OCI-M2 (cell line): ENCODE measurements around the gene SLU7.

Source experiments
- DNase-seq: peaks from one replicate; lab custom pipeline; 2025; ENCODE audit not compliant: unreplicated experiment; lab: John Stamatoyannopoulos, UW

SLU7 gene

DNA sequence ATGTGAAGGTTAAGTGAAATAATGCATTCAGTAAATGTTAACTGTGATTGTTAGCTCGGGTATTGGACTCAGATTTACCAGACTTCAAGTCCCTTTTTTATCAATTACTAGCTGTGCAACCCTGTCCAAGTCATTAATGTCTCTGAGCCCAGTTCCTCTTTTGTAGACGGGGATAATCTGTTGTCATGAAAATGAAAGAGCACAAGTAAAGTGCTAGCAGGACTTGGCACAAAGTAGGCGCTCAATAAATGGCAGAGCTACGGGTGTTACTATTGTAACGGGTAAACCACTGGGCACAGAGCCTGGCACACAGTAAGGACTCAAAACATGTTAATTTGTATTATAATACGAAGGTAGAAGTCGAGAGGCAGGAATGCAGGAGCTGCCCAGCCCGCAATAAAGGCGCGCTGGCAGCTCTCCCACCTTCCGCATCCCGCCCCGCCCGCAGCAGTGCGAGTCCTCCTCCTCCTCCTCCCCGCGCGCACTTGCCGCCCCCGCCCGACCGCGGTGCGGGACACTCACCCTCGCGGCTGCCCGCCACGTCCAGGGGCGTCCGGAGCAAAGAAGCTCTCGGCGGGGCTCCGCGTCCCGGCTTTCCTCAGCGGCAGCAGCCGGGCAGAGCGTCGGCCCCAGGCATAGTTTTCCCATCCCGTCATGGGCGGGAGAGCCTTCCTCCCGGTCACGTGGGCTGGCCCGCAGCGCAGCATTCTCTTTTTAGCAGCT is 48.7 kb downstream of the SLU7 start, which contains the start of gene C1QTNF2:
Gene C1QTNF2, minus strand, starts transcription at position 637 of the 723 bp plus-strand sequence. CDS start 15,615 bp downstream, outside the sequence.
- DNase-seq: no peak

DNA sequence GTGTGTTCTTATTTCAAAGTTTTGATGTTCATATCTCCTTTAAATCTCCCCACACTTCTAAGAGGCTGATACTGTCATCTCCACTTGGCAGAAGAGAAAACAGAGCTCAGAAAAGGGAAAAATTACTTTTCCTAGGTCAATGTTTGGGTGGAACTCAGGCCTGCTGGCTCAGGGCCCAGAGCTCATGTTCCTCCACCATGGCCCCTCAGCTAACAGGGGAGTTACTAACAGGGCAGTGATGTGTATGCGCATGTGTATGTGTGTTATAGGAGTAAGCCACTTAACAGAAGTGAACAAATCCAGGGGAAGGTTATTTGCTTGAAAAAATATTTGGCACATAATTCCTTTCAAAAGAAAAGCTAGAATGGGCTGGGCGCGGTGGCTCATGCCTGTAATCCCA is 51.0 kb downstream of the SLU7 start:
- no peak for DNase-seq

DNA sequence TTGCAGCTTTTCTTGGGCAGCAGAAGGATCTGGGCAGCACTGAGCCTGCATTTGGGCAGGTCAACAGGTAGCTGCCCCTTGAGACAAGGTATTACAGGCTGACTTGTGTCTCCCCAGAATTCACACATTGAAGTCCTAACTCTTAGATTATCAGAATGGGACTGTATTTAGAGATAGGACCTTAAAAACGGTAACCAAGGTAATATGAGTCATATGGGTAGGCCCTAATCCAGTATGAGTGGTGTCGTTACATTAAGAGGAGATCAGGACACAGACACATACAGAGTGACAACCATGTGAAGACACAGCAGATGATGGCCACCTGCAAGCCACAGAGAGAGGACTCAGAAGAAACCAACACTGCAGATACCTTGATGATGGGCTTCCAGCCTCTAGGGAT is 51.6 kb downstream of the SLU7 start:
- no peak for DNase-seq

DNA sequence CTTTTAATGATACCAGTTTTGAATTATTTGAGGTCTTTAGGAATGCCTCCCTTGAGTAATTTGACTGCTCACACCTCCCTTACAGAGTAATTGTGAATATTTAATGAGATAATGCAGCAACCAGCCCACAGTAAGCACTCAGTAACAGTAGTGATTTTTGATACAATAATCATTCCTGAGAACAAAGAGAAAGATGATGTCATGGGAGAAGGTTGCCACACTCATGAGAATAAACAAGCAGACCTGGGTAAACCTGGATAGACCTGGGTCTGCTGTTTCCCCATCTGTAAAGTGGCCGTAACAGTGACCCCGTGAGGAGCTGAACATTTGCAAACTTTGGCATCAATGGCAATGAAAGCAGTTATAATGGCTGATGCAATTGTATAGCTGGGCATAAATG is 52.7 kb downstream of the SLU7 start:
- DNase-seq: no peak

DNA sequence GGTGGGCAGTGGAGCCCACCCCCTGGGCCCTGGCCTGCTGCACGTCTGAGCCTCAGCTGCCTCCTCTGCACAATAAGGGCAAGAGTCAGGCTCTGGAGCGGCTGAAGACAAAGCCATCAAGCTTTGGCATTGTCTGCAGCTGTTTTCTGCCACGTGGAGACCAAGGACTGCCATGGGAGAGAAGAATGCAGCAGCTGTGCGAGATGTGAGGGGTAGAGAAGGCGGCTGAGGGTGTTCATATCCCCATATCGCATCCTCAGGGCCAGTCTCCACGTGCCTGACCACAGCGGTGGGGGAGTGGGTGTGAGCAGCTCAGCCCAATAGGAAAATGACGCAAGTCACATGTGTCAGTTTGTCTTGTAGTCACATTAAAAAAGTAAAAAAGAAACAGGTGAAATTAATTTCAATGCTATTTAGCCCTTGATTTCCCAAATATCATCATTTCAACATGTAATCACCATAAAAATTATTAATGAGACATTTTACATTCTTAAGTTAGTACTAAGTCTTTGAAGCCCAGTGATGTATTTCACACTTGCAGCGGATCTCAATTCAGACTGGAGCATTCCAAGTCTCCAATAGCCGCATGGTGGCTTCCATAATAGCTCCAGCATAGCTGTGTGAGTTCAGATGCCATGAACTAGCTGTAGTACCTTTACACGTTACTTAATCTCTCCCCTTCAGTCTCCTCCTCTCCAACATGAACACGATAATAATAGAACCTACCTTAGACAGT is 55.1 kb downstream of the SLU7 start:
- DNase-seq: no peak

DNA sequence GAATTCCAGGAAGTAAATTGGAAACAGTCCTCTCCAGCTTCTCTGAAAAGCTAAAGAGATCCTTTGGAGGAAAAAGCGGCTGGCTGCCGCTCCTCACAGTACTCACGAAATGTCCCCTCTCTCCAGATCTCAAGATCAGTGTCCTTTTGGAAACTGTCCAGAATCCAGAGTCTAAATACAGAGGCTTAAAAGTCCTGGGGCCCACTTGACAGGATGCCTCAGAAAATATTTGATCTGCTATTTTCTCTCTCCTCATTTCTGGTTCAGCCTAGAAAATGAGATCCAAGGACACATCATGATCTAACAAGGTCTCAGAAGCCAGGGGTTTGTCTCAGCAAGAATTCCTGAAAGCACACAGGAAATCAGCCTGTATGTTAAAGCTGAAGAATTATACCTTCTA is 55.7 kb downstream of the SLU7 start:
- no peak for DNase-seq

DNA sequence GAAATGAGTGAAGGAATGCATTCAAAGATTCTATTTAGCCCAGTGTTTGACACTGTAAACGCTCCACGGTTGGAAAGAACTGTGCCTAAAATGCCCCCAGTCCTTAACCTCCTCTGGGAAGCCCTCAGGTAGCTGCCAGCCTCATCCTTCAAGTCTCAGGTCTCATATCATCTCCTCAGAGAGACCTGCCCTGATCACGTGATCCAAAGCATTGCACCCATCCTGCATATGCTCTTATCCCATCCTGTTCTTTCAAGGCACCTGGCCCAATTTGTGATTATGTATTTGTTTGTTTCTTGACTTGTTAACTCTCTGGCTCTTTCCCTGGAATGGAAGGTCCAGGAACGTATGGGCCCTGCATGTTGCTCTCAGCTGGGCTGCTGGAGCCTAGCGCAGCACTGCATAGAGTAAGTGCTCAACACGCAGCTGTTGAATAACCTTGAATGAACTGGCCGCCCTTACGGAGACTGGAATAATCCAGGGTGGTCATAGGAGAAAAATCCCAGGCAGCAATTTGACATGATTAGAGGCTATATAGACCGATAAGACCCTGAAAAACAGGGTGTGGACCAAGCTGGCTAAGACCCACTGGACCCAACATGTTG is 57.2 kb downstream of the SLU7 start:
- DNase-seq: no peak

DNA sequence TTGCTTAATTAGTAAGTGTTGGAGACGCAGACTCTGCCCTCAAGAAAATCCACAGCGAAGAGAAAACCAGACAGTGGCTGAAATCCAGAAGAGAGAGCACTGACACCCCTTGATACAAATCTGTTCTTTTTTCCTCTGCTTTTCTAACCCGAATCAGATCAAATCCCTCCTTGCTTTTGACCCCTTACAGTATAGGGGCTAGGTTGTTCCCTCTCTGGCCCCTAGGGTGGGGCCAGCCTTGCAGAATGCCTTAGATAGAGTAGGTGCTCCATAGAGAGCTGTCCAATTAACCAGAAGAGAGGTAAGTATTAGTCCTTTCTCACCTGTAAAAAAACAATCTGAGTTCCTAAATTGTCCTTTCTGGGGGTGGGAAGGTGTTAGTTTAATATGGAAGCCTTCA is 58.6 kb downstream of the SLU7 start:
- no peak for DNase-seq

DNA sequence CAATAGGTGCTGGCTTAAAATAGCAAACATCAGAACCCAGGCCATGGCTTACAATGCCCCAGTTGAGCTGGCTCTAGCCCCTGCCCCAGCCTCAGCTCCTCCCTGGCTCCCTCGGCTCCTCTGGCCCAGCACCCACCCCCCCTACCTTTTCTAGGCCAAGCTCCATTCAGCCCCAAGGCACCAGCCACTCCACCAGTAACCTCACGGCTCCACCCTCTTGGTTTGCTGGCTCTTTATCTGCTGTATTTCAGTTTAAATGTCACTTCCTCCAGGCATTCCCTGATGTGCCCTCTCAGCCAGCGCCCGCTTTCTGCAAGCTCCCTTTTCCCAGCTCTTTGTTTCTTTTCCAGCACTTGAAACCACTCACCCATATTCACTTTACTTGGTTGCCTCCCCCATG is 59.1 kb downstream of the SLU7 start:
- DNase-seq: no peak

DNA sequence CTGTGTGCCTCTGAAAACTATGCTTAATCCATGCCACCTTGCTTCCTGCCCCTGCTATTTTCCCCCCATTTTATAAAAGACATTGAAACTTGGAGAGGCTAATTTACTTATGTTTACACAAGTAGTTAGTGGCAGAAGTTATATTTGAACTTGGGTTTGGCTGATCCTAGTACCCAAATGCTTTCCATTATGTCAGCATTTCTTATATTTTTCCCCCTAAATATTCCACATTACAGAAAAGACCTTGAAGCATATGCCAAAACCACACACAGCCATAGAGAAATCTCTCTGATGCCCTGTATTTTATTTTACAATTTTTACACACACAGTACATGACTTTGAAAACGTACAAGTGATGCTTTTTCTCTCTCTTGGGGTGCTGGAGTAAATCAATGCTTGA is 59.6 kb downstream of the SLU7 start:
- DNase-seq: no peak

DNA sequence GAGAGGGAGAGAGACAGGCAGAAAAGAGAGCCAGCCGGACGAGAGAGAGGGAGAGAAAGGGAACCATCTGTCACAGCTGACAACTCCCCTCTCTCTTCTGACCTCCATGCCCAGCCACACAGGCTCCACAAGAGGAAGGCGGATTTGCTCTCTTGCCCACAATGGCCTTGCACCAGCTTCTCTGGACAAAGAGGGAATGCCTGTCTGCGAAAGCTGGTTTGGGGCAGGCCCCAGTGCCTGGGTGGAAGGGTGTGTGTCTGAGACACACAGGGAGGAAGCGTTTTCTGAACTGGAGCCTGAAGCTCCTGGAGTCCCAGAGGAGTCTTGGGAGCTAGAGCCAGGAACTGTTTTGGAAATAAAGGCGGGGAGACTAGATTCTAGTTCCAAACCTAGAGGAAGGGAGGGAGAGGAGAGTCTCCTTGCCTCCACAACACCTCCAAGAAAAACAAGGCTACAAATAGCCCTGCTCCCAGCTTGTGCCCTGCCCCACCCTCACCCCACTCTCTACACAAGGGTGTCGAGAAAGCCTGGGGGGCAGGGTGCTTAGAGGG is 60.9 kb downstream of the SLU7 start:
- DNase-seq: no peak

DNA sequence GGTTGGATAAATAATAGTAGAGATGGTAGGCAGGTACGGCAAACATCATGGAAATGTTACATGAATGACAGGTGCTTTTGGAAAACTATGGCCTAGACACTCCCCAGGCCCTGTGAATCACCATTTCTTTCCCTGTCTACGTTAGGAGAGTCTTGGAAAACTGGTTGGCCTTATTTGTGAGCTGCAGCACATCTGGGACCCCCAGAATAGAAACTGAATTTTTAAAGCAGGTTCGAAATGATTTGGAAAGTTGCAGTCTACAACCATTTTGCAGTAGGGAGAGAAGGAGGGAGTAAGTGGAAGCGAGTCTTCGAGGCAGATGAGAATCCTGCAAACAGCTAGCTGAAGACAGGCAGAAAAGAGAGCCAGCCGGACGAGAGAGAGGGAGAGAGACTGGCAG is 61.5 kb downstream of the SLU7 start:
- no peak for DNase-seq

DNA sequence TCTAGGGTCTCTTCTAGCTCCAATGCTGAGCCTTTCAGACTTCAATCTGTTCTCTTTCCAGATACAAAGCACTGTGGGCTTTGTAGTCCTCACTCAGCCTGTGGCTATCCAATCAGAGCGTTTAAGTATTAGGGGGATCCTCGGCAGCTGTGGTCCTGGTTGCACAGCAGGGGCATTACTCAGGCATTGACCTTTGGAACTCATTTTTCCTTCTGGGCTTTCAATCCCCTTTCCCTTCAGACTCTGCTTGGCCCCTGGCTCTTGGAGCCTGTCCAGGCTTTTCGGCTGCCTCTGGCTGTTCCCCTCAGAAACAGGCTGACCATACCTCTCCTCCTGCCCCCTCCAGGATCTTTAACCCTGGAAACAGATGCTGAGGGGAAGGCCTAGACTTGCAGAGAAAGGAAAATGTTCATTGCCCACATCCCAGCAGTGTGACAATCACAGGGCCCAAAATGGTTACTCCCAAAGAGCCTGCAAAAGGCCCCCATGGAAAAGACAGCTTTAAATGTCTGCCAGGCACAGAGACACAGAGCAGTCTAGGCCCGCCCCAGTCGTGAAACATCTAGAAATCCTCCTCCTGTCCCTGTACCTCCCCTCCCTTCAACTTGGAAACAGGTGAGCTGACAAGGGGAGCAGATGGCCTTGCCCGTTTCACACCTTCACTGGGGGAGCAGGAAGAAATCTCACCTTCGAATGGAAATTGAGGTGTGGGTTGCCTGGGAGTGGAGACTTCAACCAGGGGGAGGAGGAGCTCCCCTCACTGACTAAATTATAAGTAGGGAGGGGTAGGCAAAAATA is 62.1 kb downstream of the SLU7 start:
- no peak for DNase-seq

DNA sequence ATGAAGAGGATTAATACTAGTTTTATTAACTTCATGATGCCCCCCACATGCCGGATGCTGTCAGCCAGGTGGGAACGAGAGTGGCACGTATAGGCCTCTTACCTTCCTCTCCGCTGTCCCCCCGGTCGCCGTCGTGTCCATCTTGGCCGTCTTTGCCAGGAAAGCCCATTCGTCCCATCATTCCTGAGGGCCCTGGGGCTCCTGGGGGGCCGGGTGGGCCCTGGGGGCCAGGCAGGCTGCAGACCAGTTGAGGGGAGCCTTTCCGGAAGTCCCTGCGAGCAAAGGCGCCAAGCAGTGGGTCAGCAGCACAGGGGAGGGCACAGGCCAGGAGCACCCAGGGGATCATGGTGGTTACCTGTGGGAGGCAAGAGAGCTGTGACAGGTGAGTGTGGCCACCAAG is 64.2 kb downstream of the SLU7 start:
- no peak for DNase-seq

DNA sequence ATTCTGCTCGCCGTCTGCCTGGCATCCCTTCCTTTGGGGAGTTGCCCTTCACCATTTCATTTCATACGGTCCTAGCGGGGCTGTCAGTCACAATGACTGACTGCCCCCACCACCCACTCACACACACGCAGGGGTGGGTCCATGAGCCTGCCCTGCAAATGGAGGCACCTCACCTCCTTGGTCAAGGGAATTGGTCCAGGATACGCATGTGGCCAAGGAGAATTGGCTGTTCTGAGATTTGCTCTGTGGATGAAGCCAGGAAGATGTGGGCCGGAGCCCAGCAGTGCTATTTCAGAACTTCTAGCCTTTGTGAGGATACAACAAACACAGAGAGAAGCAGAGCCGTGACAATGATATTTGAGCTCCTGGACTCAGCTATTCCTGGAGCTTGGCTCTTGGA is 65.5 kb downstream of the SLU7 start:
- no peak for DNase-seq

DNA sequence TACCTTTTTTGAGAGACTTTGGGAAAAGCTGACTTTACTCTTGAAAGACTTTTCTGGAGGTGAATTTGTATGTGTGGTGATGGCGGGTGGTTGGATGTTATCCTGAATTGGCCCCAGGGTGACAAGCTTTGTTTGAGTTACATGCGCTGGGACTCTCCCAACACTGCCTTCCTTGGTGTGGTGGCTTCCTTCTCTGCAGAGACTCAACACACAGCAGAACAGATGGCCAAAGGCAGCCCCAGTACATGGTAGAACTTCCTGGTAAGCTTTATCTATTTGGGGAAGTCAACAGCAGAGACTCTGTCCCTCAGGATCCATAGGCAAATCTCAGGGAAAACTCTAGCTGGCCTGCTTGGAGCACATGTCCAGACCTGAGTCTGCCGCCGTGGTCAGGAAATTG is 66.6 kb downstream of the SLU7 start:
- no peak for DNase-seq
